Stimulated activated CD4-positive, alpha-beta T cell treated with anti-CD3 and anti-CD28 coated beads, Interleukin-4, amount 100 ng/mL, for 4 hours (primary cell): ENCODE results near the gene RHOG.
"Not testable (repeated sequence)": the region's sequence is repeated elsewhere in the genome, so short reads cannot be mapped to it uniquely, and the experiment has no call there.

Experiments
- DNase-seq, 2 experiments: peaks; one replicate each; pipeline ENCODE4 v3.0.0-alpha.2; 2020

RHOG gene

GRCh38 chr11:3832816-3833215 lies 7.9 kb downstream of the RHOG start:
- DNase-seq = no peak

- no peak for DNase-seq
Measured at GRCh38 chr11:3831378-3832239, 9.2 kb downstream of the RHOG start.

- DNase-seq = no peak
Measured at GRCh38 chr11:3830730-3831129, 10.0 kb downstream of the RHOG start.

- no peak for DNase-seq
Measured at GRCh38 chr11:3830088-3830487, 10.7 kb downstream of the RHOG start.

GRCh38 chr11:3827434-3828186 lies 13.1 kb downstream of the RHOG start:
- DNase-seq = no peak

GRCh38 chr11:3826721-3827120 lies 14.0 kb downstream of the RHOG start:
- no peak for DNase-seq

- DNase-seq = no peak
Measured at GRCh38 chr11:3825473-3826154, 15.1 kb downstream of the RHOG start.

GRCh38 chr11:3824714-3825472 lies 15.9 kb downstream of the RHOG start:
- peak; percentile 74 to 81 for DNase-seq

- DNase-seq = no peak
Measured at GRCh38 chr11:3823762-3824506, 16.8 kb downstream of the RHOG start.

- no peak for DNase-seq
Measured at GRCh38 chr11:3823303-3823702, 17.5 kb downstream of the RHOG start.

- no peak for DNase-seq
Measured at GRCh38 chr11:3822312-3822711, 18.4 kb downstream of the RHOG start.

GRCh38 chr11:3820971-3821370 lies 19.8 kb downstream of the RHOG start:
- no peak for DNase-seq

- DNase-seq = no peak
Measured at GRCh38 chr11:3817181-3817800, 23.5 kb downstream of the RHOG start.

GRCh38 chr11:3816673-3817072 lies 24.1 kb downstream of the RHOG start:
- no peak for DNase-seq

GRCh38 chr11:3815845-3816244 lies 24.9 kb downstream of the RHOG start:
- DNase-seq = no peak

- not testable (repeated sequence) for DNase-seq
Measured at GRCh38 chr11:3814832-3815231, 25.9 kb downstream of the RHOG start.

GRCh38 chr11:3810951-3811350 lies 29.8 kb downstream of the RHOG start:
- no peak for DNase-seq

- DNase-seq = no peak
Measured at GRCh38 chr11:3810446-3810845, 30.3 kb downstream of the RHOG start.

GRCh38 chr11:3809624-3809928 lies 31.2 kb downstream of the RHOG start:
- no peak for DNase-seq

- DNase-seq = peak in 1 of 2 experiments; percentile 37
Measured at GRCh38 chr11:3808861-3809623, 31.7 kb downstream of the RHOG start.
